NCI-H345 treated with DMSO at 0.1 percent for 48 hours (cell line): ENCODE data around the gene SACS.
"Not testable (repeated sequence)": the region's sequence is repeated elsewhere in the genome, so short reads cannot be mapped to it uniquely, and the experiment has no call there.

Experiments used
- DNase-seq: peaks from one replicate; lab custom pipeline; 2025; ENCODE audit not compliant: unreplicated experiment; lab: John Stamatoyannopoulos, UW

SACS gene

GRCh38 chr13:23456437-23457210 lies 23.1 kb upstream of the SACS start:
- no peak for DNase-seq

- DNase-seq, result no peak
Observed at GRCh38 chr13:23455401-23456185, 22.1 kb upstream of the SACS start.

GRCh38 chr13:23453132-23453531 lies 19.6 kb upstream of the SACS start:
- DNase-seq, result no peak

GRCh38 chr13:23450340-23451046 lies 17.0 kb upstream of the SACS start:
- peak; percentile 30 for DNase-seq

GRCh38 chr13:23449398-23450162 lies 16.1 kb upstream of the SACS start:
- no peak for DNase-seq

- DNase-seq, result no peak
Observed at GRCh38 chr13:23447927-23448326, 14.4 kb upstream of the SACS start.

- DNase-seq, result no peak
Observed at GRCh38 chr13:23445794-23446193, 12.3 kb upstream of the SACS start.

- DNase-seq, result peak; percentile 61
Observed at GRCh38 chr13:23443878-23444277, 10.4 kb upstream of the SACS start.

GRCh38 chr13:23443110-23443509 lies 9.6 kb upstream of the SACS start:
- DNase-seq, result no peak

GRCh38 chr13:23440821-23441618 lies 7.5 kb upstream of the SACS start:
- no peak for DNase-seq

GRCh38 chr13:23440324-23440723 lies 6.8 kb upstream of the SACS start:
- not testable (repeated sequence) for DNase-seq

GRCh38 chr13:23437916-23438315 lies 4.4 kb upstream of the SACS start:
- no peak for DNase-seq

- DNase-seq, result no peak
Observed at GRCh38 chr13:23436680-23437079, 3.2 kb upstream of the SACS start.

GRCh38 chr13:23434491-23434890 lies 989 bp upstream of the SACS start:
- no peak for DNase-seq

- DNase-seq, result no peak
Observed at GRCh38 chr13:23432626-23433025, 876 bp downstream of the SACS start.

GRCh38 chr13:23430664-23431063 lies 2.8 kb downstream of the SACS start:
- DNase-seq, result no peak

- no peak for DNase-seq
Observed at GRCh38 chr13:23427881-23428528, 5.5 kb downstream of the SACS start.

GRCh38 chr13:23427342-23427843 lies 6.1 kb downstream of the SACS start:
- no peak for DNase-seq

- no peak for DNase-seq
Observed at GRCh38 chr13:23421596-23421995, 11.9 kb downstream of the SACS start.
